HepG2 (cell line): Measurements from ENCODE around the gene AHCTF1. TPM values are rescaled to one million over a fixed set of nuclear protein-coding genes. Genes with fewer than 3 reads are reported as not detected.

Experiments
- ATF7-NPFF ChIP-seq: sonication (generic); formaldehyde crosslinking; IDR thresholded peaks from 2 replicates; pipeline ENCODE4 v1.8.1; 2023; ENCODE audit warnings: mild to moderate bottlenecking, low read depth, missing genetic modification reagents, moderate library complexity
- FOSL1 ChIP-seq: sonication (generic); formaldehyde crosslinking; IDR thresholded peaks from 2 replicates; pipeline ENCODE4 v1.9.0; 2021; ENCODE audit warnings: missing genetic modification reagents, borderline replicate concordance
- IRF1 ChIP-seq: sonication (generic); formaldehyde crosslinking; IDR thresholded peaks from 2 replicates; pipeline ENCODE4 v1.4.0; 2020; ENCODE audit warnings: low read depth, mild to moderate bottlenecking, missing genetic modification reagents
- MED1 ChIP-seq: sonication (generic); formaldehyde crosslinking; IDR thresholded peaks from 2 replicates; pipeline ENCODE4 v1.4.0; 2020; ENCODE audit warnings: missing genetic modification reagents
- NR2C2 ChIP-seq: sonication (generic); formaldehyde crosslinking; IDR thresholded peaks from 2 replicates; pipeline ENCODE4 v1.4.0; 2020; ENCODE audit warnings: missing genetic modification reagents, mild to moderate bottlenecking, moderate library complexity, borderline replicate concordance
- NR3C1 ChIP-seq: sonication (generic); formaldehyde crosslinking; IDR thresholded peaks from 2 replicates; pipeline ENCODE4 v1.4.0; 2020; ENCODE audit warnings: missing genetic modification reagents
- RAD51 ChIP-seq: fragments of 450-650 bp; IDR thresholded peaks from 2 replicates; pipeline ENCODE4 v1.6.1; 2016; ENCODE audit warnings: borderline replicate concordance
- RORA ChIP-seq: sonication (generic); formaldehyde crosslinking; IDR thresholded peaks from 2 replicates; pipeline ENCODE4 v1.5.0; 2020; ENCODE audit warnings: mild to moderate bottlenecking, missing genetic modification reagents, moderate library complexity
- SIX1 ChIP-seq: sonication (generic); formaldehyde crosslinking; IDR thresholded peaks from 2 replicates; pipeline ENCODE4 v1.4.0; 2020; ENCODE audit warnings: missing genetic modification reagents, borderline replicate concordance
- SMAD3 ChIP-seq: sonication (generic); formaldehyde crosslinking; IDR thresholded peaks from 2 replicates; pipeline ENCODE4 v1.4.0; 2020; ENCODE audit warnings: missing genetic modification reagents
- SPEN ChIP-seq: sonication (generic); formaldehyde crosslinking; IDR thresholded peaks from 2 replicates; pipeline ENCODE4 v1.5.1; 2020; ENCODE audit warnings: low read depth, mild to moderate bottlenecking, missing genetic modification reagents
- THAP11 ChIP-seq: IDR thresholded peaks from 2 replicates; pipeline ENCODE4 v1.6.1; 2016; ENCODE audit warnings: missing biosample characterization, missing genetic modification reagents
- YEATS2 ChIP-seq: sonication (generic); formaldehyde crosslinking; IDR thresholded peaks from 2 replicates; pipeline ENCODE4 v1.4.0; 2020; ENCODE audit warnings: missing genetic modification reagents, borderline replicate concordance
- YEATS4 ChIP-seq: sonication (generic); formaldehyde crosslinking; IDR thresholded peaks from 2 replicates; pipeline ENCODE4 v1.4.0; 2020; ENCODE audit warnings: missing genetic modification reagents, borderline replicate concordance
- ZFP36 ChIP-seq: fragments of 150-350 bp; IDR thresholded peaks from 2 replicates; pipeline ENCODE4 v1.6.1; 2018; ENCODE audit warnings: borderline replicate concordance, low read length, low read depth; ENCODE audit not compliant: partially characterized antibody
- ZFP36L1 ChIP-seq: sonication (generic); formaldehyde crosslinking; IDR thresholded peaks from 2 replicates; pipeline ENCODE4 v1.8.0; 2022; ENCODE audit warnings: mild to moderate bottlenecking, missing genetic modification reagents, moderate library complexity
- ZIK1 ChIP-seq: sonication (generic); formaldehyde crosslinking; IDR thresholded peaks from 2 replicates; pipeline ENCODE4 v1.5.0; 2020; ENCODE audit warnings: mild to moderate bottlenecking, low read depth, missing genetic modification reagents, borderline replicate concordance
- ZNF326 ChIP-seq: sonication (generic); formaldehyde crosslinking; IDR thresholded peaks from 2 replicates; pipeline ENCODE4 v1.4.0; 2020; ENCODE audit warnings: missing genetic modification reagents, borderline replicate concordance
- ZNF354B ChIP-seq: sonication (generic); formaldehyde crosslinking; IDR thresholded peaks from 2 replicates; pipeline ENCODE4 v1.8.0; 2022; ENCODE audit warnings: mild to moderate bottlenecking, missing genetic modification reagents
- ZNF383 ChIP-seq: sonication (generic); formaldehyde crosslinking; IDR thresholded peaks from 2 replicates; pipeline ENCODE4 v1.4.0; 2020; ENCODE audit warnings: missing genetic modification reagents, mild to moderate bottlenecking, borderline replicate concordance
- ZNF619 ChIP-seq: sonication (generic); formaldehyde crosslinking; IDR thresholded peaks from 2 replicates; pipeline ENCODE4 v1.4.0; 2020; ENCODE audit warnings: mild to moderate bottlenecking, missing genetic modification reagents
- ZNF674 ChIP-seq: sonication (generic); formaldehyde crosslinking; IDR thresholded peaks from 2 replicates; pipeline ENCODE4 v1.5.0; 2020; ENCODE audit warnings: low read depth, mild to moderate bottlenecking, missing genetic modification reagents
- ZNF724P ChIP-seq: sonication (generic); formaldehyde crosslinking; IDR thresholded peaks from 2 replicates; pipeline ENCODE4 v1.8.0; 2022; ENCODE audit warnings: missing genetic modification reagents, borderline replicate concordance
- ZSCAN21 ChIP-seq: sonication (generic); formaldehyde crosslinking; IDR thresholded peaks from 2 replicates; pipeline ENCODE4 v1.8.0; 2022; ENCODE audit warnings: mild to moderate bottlenecking, missing genetic modification reagents, moderate library complexity, borderline replicate concordance
- polyA plus RNA-seq, 8 experiments: library from polyadenylated mRNA; depleted of rRNA in 3 of 8; stranded (reverse) in 7 of 8; unstranded in 1 of 8; fragments of >200 nt; fragmentation: Illumina TruSeq in 4 of 8; extraction: Trizol in 4 of 8; gene quantifications; 2 replicates each; pipeline versions ENCODE4 v1.2.1 to v1.2.3, GENCODE V29; 2011 to 2016; ENCODE audit warnings: low read depth in 4 of 8, missing spikeins in 1 of 8, mixed read lengths in 1 of 8; ENCODE audit not compliant: insufficient read depth in 1 of 8
- total RNA-seq, 5 experiments: library from RNA; depleted of rRNA; stranded (reverse); fragments of >200 nt; fragmentation: Illumina TruSeq; extraction: Trizol; gene quantifications; 2 replicates each; pipeline ENCODE4 v1.2.3, GENCODE V29; 2016; ENCODE audit warnings: low read depth in 1 of 5
- TF ChIP-seq, protein P1 (sequence below): sonication (generic); formaldehyde crosslinking; IDR thresholded peaks from 2 replicates; pipeline ENCODE4 v1.4.0; 2020; ENCODE audit warnings: missing genetic modification reagents
- TF ChIP-seq, protein P2 (sequence below): sonication (generic); formaldehyde crosslinking; IDR thresholded peaks from 2 replicates; pipeline ENCODE4 v1.4.0; 2020; ENCODE audit warnings: missing genetic modification reagents; ENCODE audit errors: not compliant biosample characterization
- TF ChIP-seq, protein P3 (sequence below): sonication (generic); formaldehyde crosslinking; IDR thresholded peaks from 2 replicates; pipeline ENCODE4 v1.4.0; 2020; ENCODE audit warnings: missing genetic modification reagents

AHCTF1 gene
- total and polyA plus RNA-seq, 2 of the 13 experiments (the other 11 are each of a cell fraction or from before 2014, with no cell fraction given): 16.6 to 45.9 TPM

DNA sequence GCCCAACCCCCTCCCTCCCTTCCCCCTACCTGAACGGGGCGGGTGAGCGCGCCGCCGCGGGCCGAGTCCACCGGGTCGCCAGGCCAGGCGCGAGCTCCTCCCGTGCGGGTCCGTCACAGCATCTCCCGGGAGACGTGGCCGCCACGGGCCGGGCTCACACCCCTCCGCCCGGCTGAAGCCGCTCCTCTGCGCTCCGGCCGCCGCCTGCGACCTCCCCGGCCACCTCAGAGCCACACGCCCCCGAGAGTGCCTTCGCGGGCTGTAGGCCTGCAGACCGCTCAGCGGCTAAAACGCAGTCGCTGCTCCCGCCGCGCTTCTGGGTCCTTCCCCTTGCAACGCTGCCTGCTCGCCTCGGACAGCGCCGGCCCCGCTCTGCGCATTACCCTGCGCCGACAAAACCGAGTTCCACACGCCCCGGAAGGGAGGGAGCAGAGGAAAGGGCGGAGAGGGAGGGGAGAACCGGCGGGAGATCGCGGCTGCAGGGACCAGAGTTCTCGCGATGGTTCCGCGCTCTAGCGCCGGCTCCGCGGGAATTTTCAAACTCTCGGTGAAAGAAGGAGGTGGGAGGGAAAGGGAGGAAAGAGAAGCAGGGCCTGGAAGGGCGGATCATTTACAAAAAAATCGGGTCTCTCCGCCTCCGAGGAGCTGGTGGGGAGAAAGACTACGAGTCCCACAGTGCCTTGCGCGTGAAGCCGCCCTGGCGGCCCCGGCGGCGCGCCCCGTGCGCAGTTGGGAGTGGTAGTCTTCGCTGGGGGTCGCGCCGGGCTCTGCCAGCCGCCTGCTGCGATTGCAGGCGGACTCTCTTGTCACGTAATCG lies at the start of gene AHCTF1 (continued):
- peak; percentile 76 for TF ChIP-seq NR2C2 (CRISPR knock-in tag)
- no peak for TF ChIP-seq IRF1
- TF ChIP-seq ZNF619: peak; percentile 88; the same call in 1 of the 2 replicates
- TF ChIP-seq FOSL1 (CRISPR knock-in tag): no peak
- TF ChIP-seq YEATS4 (CRISPR knock-in tag): peak; percentile 37
- TF ChIP-seq SIX1 (CRISPR knock-in tag): no peak
- TF ChIP-seq SPEN (CRISPR knock-in tag): peak; percentile 90
- no peak for TF ChIP-seq RAD51
- peak; percentile 88 for TF ChIP-seq ATF7-NPFF (CRISPR knock-in tag)
- TF ChIP-seq RORA: no peak
- TF ChIP-seq ZNF674: no peak
- TF ChIP-seq ZFP36: no peak
- peak; percentile 90 for TF ChIP-seq ZFP36L1
- TF ChIP-seq ZSCAN21 (CRISPR knock-in tag): peak; percentile 80
- TF ChIP-seq MED1 (CRISPR knock-in tag): peak; percentile 77
- 0 out of 2 replicates have a peak, but pooled peaks have one; percentile 53 for TF ChIP-seq ZIK1 (CRISPR knock-in tag)
- TF ChIP-seq ZNF354B: no peak
- TF ChIP-seq, protein P1, sequence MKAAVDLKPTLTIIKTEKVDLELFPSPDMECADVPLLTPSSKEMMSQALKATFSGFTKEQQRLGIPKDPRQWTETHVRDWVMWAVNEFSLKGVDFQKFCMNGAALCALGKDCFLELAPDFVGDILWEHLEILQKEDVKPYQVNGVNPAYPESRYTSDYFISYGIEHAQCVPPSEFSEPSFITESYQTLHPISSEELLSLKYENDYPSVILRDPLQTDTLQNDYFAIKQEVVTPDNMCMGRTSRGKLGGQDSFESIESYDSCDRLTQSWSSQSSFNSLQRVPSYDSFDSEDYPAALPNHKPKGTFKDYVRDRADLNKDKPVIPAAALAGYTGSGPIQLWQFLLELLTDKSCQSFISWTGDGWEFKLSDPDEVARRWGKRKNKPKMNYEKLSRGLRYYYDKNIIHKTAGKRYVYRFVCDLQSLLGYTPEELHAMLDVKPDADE (CRISPR knock-in tag): no peak
- TF ChIP-seq NR3C1 (CRISPR knock-in tag): no peak
- peak; percentile 52; the same call in 1 of the 2 replicates for TF ChIP-seq SMAD3 (CRISPR knock-in tag)
- no peak for TF ChIP-seq ZNF326
- TF ChIP-seq, protein P2, sequence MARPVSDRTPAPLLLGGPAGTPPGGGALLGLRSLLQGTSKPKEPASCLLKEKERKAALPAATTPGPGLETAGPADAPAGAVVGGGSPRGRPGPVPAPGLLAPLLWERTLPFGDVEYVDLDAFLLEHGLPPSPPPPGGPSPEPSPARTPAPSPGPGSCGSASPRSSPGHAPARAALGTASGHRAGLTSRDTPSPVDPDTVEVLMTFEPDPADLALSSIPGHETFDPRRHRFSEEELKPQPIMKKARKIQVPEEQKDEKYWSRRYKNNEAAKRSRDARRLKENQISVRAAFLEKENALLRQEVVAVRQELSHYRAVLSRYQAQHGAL (CRISPR knock-in tag): peak; percentile 33
- TF ChIP-seq, protein P3, sequence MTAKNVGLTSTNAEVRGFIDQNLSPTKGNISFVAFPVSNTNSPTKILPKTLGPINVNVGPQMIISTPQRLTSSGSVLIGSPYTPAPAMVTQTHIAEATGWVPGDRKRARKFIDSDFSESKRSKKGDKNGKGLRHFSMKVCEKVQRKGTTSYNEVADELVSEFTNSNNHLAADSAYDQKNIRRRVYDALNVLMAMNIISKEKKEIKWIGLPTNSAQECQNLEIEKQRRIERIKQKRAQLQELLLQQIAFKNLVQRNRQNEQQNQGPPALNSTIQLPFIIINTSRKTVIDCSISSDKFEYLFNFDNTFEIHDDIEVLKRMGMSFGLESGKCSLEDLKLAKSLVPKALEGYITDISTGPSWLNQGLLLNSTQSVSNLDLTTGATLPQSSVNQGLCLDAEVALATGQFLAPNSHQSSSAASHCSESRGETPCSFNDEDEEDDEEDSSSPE (CRISPR knock-in tag): peak; percentile 99
- no peak for TF ChIP-seq ZNF724P
- TF ChIP-seq YEATS2 (CRISPR knock-in tag): peak; percentile 93
- no peak for TF ChIP-seq ZNF383 (CRISPR knock-in tag)
- TF ChIP-seq THAP11 (CRISPR knock-in tag): peak; percentile 99
